ENCODE measurements around the gene NATD1. TPM values are rescaled to one million over a fixed set of nuclear protein-coding genes. Genes with fewer than 3 reads are reported as not detected.

Gene NATD1
- total and polyA plus RNA-seq, 9 of the 15 experiments (the other 6 are each of a cell fraction or from before 2014, with no cell fraction given) = 0.24 to 5.4 (median 1.6) TPM

DNA sequence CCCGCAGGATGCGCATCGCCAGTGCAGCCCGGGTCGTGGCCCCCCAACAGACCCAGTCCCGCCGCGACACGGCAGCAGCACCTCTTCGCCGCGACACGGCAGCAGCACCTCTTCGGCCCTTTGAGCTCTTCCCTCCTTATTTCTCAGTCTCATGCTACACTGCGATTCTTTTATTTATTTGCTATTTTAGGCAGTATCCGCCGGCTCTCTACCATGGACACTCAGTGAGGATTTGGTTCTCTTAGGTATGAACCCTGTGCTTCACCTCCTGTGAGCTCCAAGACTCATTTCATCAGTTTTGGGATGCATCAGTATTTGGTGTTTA is 23.0 kb upstream of the NATD1 start:
- H3K4me2 ChIP-seq (ENCODE audit: insufficient read depth, low read length) = peak overlapping the region; percentile 79
- no peak for DNase-seq (ENCODE audit: extremely low read depth in 1 of 4, low spot score in 3 of 4)
- ChIA-PET CTCF (ENCODE audit: low intra/inter-chr PET ratio) (no interaction called here), POLR2A (interaction anchor here (0.6 to 1.0 kb wide), 3 partner anchors 9 to 233 kb away, joined by 3 to 4 read pairs (median 3); no protein-coding TSS in a partner anchor)
- TF ChIP-seq, protein P1, sequence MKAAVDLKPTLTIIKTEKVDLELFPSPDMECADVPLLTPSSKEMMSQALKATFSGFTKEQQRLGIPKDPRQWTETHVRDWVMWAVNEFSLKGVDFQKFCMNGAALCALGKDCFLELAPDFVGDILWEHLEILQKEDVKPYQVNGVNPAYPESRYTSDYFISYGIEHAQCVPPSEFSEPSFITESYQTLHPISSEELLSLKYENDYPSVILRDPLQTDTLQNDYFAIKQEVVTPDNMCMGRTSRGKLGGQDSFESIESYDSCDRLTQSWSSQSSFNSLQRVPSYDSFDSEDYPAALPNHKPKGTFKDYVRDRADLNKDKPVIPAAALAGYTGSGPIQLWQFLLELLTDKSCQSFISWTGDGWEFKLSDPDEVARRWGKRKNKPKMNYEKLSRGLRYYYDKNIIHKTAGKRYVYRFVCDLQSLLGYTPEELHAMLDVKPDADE (conservative IDR thresholded peaks at IDR 0.05; ENCODE audit: control insufficient read depth, low read depth, low read length) = 0 out of 2 replicates have a peak, but pooled peaks have one; percentile 6
- no peak for TF ChIP-seq ZKSCAN8 (CRISPR knock-in tag; IDR thresholded peaks at IDR 0.05)
- in situ Hi-C loops (cut with MboI) (loop anchor here (10.0 to 25.0 kb wide), 2 partner anchors 239 to 786 kb away; no protein-coding TSS in a partner anchor), intact Hi-C loops (cut with micrococcal nuclease) (no loop called here)
- H3K4me3 ChIP-seq = peak overlapping the region; percentile 44
- no peak for FAIRE-seq
- peak overlapping the region; percentile 94 for H2AFZ ChIP-seq (ENCODE audit: low read depth, low read length)
- H4K20me1 ChIP-seq (replicated peaks; ENCODE audit: control insufficient read depth, insufficient read depth, low read length) = peaks cover 3% of the 10 kb centered on the region; the same call in 1 of the 2 replicates
- H3K27me3 ChIP-seq (ENCODE audit: control insufficient read depth in 2 of 2, insufficient read depth in 2 of 2, low read length in 2 of 2) = no peaks in the 10 kb centered on the region
- peaks cover 28 to 51% of the 10 kb centered on the region in 2 experiments; a peak in 4 of 5 replicates for H3K4me1 ChIP-seq (replicated peaks in 1 of 2; ENCODE audit: control insufficient read depth in 2 of 2, insufficient read depth in 2 of 2, low read length in 2 of 2)
- no peak for ATAC-seq
- H3K27ac ChIP-seq (ENCODE audit: extremely low read depth, low read depth, low read length) = no peak overlapping the region
- no peaks in the 10 kb centered on the region for H3K9me1 ChIP-seq (ENCODE audit: control insufficient read depth, insufficient read depth, low read length)
- H3K9ac ChIP-seq (ENCODE audit: insufficient read depth in 1 of 2, low read depth in 2 of 2, low read length in 2 of 2) = peak overlapping the region in 1 of 2 experiments; percentile 89; a peak in 2 of 4 replicates
- H3K79me2 ChIP-seq (ENCODE audit: control insufficient read depth, insufficient read depth, low read length) = no peaks in the 10 kb centered on the region
- no TSS peak for BruUV-seq (replicated peaks)
- 41% methylated on average over 8 of the region's 17 CpGs for WGBS (ENCODE audit: insufficient coverage, low coverage, missing lambda C conversion rate)
- no peaks in the 10 kb centered on the region for H3K36me3 ChIP-seq (ENCODE audit: control insufficient read depth, insufficient read depth, low read length)
- no peaks in the 10 kb centered on the region for H3K9me3 ChIP-seq (replicated peaks; ENCODE audit: control insufficient read depth, insufficient read depth, low read depth, low read length)

Data from K562 (cell line).